ENCODE results near the gene KCNMA1. TPM values are rescaled to one million over a fixed set of nuclear protein-coding genes. Genes with fewer than 3 reads are reported as not detected.

The KCNMA1 gene
- total RNA-seq, 1 experiment from 2014 or later = 0.49 TPM

GRCh38 chr10:76962851-76963250 lies 674.8 kb downstream of the KCNMA1 start:
- ChIA-PET RAD21 (ENCODE audit: low non-redundant PET in 1 of 2, low total read pairs in 2 of 2, uncharacterized antibody in 2 of 2, unreplicated experiment in 2 of 2) (no interaction called here), POLR2A (no interaction called here), CTCF (no interaction called here)
- intact Hi-C loops (cut with micrococcal nuclease) = no loop called here
- no peaks in the 10 kb centered on the region for H3K9me3 ChIP-seq (ENCODE audit: control insufficient read depth in 1 of 2, insufficient read depth in 1 of 2, low read depth in 1 of 2, low read length in 2 of 2)
- no peaks in the 10 kb centered on the region for H3K9me2 ChIP-seq (ENCODE audit: insufficient read depth)
- no peaks in the 10 kb centered on the region for H3K4me1 ChIP-seq (ENCODE audit: control insufficient read depth in 1 of 2, insufficient read depth in 2 of 2, low read length in 2 of 2)
- TF ChIP-seq ZBTB33 (IDR thresholded peaks at IDR 0.05; ENCODE audit: extremely low read depth, insufficient replicate concordance, low read length) (no peak), JUND (IDR thresholded peaks at IDR 0.05) (no peak), CEBPB (IDR thresholded peaks at IDR 0.05; ENCODE audit: low read depth) (no peak), YY1 (IDR thresholded peaks at IDR 0.05; ENCODE audit: extremely low read depth, insufficient replicate concordance, low read depth, low read length) (no peak), ZNF274 (IDR thresholded peaks at IDR 0.05; ENCODE audit: low read depth, low read length) (no peak)
- H3K79me2 ChIP-seq (ENCODE audit: insufficient read depth, low read length) = no peaks in the 10 kb centered on the region
- peaks cover 40% of the 10 kb centered on the region for H3K27me3 ChIP-seq (ENCODE audit: insufficient read depth, low read length)
- H3K36me3 ChIP-seq (ENCODE audit: control insufficient read depth in 1 of 2, insufficient read depth in 2 of 2, low read length in 2 of 2) = no peaks in the 10 kb centered on the region
- no TSS peak for BruUV-seq (replicated peaks)
- no peak overlapping the region for H3K4me3 ChIP-seq (replicated peaks in 1 of 2; ENCODE audit: low read depth in 1 of 2, low read length in 2 of 2)
- no peak overlapping the region for H3K4me2 ChIP-seq (ENCODE audit: low read length)
- H3K27ac ChIP-seq (ENCODE audit: low read depth, low read length) = no peak overlapping the region
- no peak overlapping the region for H3K9ac ChIP-seq (ENCODE audit: low read length)
- ATAC-seq = no peak
- no peak for DNase-seq (ENCODE audit: low read depth, low spot score)
- no peaks in the 10 kb centered on the region for H4K20me1 ChIP-seq (ENCODE audit: insufficient read depth)
- no peak overlapping the region for H2AFZ ChIP-seq (ENCODE audit: low read depth, low read length, poor library complexity, severe bottlenecking)

GRCh38 chr10:76961841-76962240 lies 675.8 kb downstream of the KCNMA1 start:
- no peaks in the 10 kb centered on the region for H3K4me1 ChIP-seq (ENCODE audit: control insufficient read depth in 1 of 2, insufficient read depth in 2 of 2, low read length in 2 of 2)
- no peak for ATAC-seq
- H3K9ac ChIP-seq (ENCODE audit: low read length) = no peak overlapping the region
- ChIA-PET RAD21 (ENCODE audit: low non-redundant PET in 1 of 2, low total read pairs in 2 of 2, uncharacterized antibody in 2 of 2, unreplicated experiment in 2 of 2) (no interaction called here), POLR2A (no interaction called here), CTCF (no interaction called here)
- no peaks in the 10 kb centered on the region for H4K20me1 ChIP-seq (ENCODE audit: insufficient read depth)
- intact Hi-C loops (cut with micrococcal nuclease) = no loop called here
- no TSS peak for BruUV-seq (replicated peaks)
- no peaks in the 10 kb centered on the region for H3K9me2 ChIP-seq (ENCODE audit: insufficient read depth)
- H3K36me3 ChIP-seq (ENCODE audit: control insufficient read depth in 1 of 2, insufficient read depth in 2 of 2, low read length in 2 of 2) = no peaks in the 10 kb centered on the region
- no peaks in the 10 kb centered on the region for H3K9me3 ChIP-seq (ENCODE audit: control insufficient read depth in 1 of 2, insufficient read depth in 1 of 2, low read depth in 1 of 2, low read length in 2 of 2)
- no peak overlapping the region for H3K27ac ChIP-seq (ENCODE audit: low read depth, low read length)
- no peak overlapping the region for H3K4me2 ChIP-seq (ENCODE audit: low read length)
- no peaks in the 10 kb centered on the region for H3K79me2 ChIP-seq (ENCODE audit: insufficient read depth, low read length)
- H3K27me3 ChIP-seq (ENCODE audit: insufficient read depth, low read length) = peaks cover 31% of the 10 kb centered on the region
- DNase-seq (ENCODE audit: low read depth, low spot score) = no peak
- no peak overlapping the region for H3K4me3 ChIP-seq (replicated peaks in 1 of 2; ENCODE audit: low read depth in 1 of 2, low read length in 2 of 2)
- H2AFZ ChIP-seq (ENCODE audit: low read depth, low read length, poor library complexity, severe bottlenecking) = no peak overlapping the region
- no peak for TF ChIP-seq CEBPB (IDR thresholded peaks at IDR 0.05; ENCODE audit: low read depth)
- no peak for TF ChIP-seq ZNF274 (IDR thresholded peaks at IDR 0.05; ENCODE audit: low read depth, low read length)
- TF ChIP-seq SRF (IDR thresholded peaks at IDR 0.05; ENCODE audit: low read depth) = no peak
- TF ChIP-seq REST (IDR thresholded peaks at IDR 0.05; ENCODE audit: low read depth) = no peak
- TF ChIP-seq MAX (IDR thresholded peaks at IDR 0.05) = no peak
- no peak for TF ChIP-seq ZBTB33 (IDR thresholded peaks at IDR 0.05; ENCODE audit: extremely low read depth, insufficient replicate concordance, low read length)
- no peak for TF ChIP-seq POLR2AphosphoS5 (IDR thresholded peaks at IDR 0.05; ENCODE audit: low read depth, low read length)

All from HCT116 (cell line).